G401.6 (cell line): ENCODE results near the gene USP20.

Experiments used
- FAIRE-seq: peaks from 2 replicates; lab custom pipeline; 2012; peaks lifted over from hg19 to GRCh38; lab: Jason Lieb, UNC

The USP20 gene

GRCh38 chr9:129875687-129876395 lies 40.6 kb downstream of the USP20 start:
- FAIRE-seq, result no peak

GRCh38 chr9:129876815-129877214 lies 41.6 kb downstream of the USP20 start:
- FAIRE-seq, result no peak

DNA sequence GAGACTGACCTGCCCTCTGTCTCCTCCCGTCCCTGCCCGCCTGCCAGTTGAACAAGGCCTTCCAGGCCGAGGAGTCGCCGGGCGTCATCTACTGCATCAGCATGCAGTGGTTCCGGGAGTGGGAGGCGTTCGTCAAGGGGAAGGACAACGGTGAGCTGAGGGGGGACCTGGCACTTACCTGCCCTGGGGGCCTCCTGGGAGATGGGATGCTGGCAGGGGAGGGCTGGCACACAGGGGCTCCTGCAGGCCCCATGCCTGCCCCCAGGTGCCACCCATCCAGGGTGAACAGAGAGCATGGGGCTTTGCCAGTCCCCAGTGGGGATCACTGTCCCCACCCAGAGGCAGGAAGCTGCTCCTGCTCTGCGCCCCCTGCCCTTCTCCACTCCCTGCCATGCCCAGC lies 43.0 kb downstream of the USP20 start:
- no peak for FAIRE-seq

DNA sequence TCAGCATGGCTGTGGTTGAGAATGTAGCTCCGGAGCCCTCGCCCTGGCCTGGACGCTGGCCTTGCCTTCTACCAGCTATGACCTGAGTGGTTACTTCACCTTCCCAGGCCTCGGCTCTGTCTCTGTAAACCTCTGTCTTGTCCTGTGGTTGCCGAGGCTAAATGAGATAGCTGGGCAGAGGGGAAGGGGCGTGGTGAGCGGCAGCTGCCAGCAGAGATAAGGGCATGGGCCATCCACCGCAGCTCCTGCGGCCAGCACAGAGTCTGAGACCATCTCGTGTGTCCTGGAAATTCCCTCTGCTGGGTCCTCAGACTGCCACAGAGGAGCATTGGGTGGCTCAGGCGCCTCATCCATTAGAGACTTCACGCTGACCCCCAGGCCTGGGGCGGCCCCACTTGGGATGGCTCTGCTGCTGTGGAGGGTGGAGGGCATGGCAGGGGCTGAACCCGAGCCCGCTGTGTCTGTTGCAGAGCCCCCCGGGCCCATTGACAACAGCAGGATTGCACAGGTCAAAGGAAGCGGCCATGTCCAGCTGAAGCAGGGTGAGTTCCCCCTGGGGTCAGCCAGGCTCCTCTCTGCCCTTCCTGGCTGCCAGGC lies 43.9 kb downstream of the USP20 start:
- no peak for FAIRE-seq

DNA sequence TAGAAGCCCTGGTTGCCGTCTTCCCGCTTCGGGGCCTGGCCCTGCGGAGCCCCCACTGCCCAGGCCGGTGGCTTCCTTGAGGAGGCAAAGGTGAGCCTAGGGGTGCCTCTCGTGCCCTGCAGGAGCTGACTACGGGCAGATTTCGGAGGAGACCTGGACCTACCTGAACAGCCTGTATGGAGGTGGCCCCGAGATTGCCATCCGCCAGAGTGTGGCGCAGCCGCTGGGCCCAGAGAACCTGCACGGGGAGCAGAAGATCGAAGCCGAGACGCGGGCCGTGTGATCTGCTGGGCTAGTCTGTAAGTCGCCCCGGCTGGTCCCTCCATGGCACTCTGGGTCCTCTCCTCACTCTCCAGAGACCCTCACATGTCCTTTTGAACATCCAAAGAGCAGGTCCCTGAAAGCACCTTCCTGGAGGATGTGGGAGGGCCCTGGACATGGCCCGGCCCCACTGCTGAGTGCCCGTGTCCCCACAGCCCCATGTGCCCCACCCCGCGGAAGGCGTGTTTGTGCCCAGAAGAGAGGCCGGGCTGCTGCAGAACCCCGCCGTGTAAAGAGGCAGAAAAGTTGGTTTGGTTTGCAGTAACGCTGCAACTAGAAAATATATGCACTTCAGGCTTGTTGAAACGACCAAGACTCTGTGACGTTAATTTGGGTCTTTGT lies 44.9 kb downstream of the USP20 start:
- no peak for FAIRE-seq

DNA sequence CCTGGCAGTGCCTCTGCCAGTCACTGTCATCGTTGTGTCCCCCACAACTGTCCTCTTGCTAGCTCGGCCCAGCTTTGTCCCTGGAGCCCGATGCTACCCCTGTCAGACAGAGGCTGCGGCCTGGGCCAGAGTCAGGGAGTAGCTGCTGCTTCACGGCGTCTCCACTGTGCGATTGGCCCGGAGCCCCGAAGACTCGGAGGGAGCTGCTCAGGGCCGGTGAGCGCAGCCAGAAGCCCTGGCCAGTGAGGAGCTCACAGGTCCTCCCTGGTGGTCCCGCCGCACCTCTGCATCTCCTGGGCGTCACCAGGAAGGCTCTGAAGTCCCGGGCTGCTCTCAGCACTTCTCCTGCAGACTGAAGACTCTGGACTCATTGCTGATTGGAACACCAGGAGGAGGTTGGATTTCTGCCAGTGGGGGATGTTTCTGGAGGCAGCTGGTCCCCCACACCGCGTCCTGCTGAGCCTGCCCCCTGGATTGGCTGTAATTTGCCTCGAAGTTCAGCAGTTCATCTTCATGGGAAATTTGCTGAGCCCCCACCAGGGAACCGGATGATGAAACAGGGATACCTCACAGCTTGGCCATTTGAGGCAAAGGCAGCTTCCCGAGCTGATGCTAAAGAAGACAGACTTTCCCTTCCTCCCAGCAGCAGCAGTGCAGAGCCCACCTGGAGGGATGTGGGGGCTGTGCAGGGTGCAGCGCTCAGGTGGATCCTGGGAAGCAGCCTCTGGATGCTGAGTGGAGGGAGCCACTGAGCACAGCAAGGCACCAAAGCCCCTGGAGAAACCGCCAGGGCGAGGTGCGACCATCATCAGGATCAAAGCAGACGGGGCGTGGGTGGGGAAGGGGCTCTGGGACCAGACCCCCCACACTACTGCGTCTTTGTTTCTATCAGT lies 45.6 kb downstream of the USP20 start:
- no peak for FAIRE-seq

- no peak for FAIRE-seq
These were observed 46.5 kb downstream of the USP20 start for GRCh38 chr9:129881547-129882324.

DNA sequence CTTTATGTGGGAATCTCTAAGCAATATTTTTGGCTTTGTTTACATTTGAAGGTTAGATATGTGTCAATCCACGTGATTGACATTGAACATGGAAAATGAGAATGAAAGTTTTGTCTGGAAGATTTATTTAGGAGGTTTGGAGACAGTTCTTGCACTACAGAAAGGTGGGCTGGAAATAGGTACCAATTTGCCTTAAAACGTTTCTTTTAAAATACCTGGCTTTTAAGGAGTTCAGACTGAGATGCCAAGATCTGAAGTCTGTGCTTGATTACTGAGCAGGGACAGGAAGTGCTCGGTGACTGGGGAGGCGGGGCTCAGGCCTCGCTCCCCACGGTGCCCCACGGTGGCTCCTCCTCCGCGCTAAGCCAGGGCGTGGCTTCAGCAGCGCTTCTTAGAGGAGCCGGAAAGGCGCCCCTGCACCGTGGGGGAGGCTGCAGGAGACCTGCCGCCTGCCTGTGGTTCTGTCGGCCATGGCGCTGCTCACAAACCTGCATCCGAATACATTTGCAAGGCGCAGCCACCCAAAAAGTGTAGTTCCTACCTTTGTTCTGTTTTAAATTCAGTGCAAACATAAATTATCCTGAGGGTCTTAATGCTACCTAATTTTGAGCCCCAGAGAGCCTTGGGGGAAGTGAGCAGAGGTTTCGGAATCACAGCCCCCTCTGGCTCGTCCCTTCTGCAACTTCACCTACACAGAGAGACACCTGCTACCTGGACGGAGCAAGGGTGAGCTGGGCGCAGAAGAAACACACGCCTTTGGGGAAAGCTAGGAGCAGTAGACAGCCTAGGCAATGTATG lies 49.2 kb downstream of the USP20 start:
- no peak for FAIRE-seq

GRCh38 chr9:129885018-129885669 lies 49.9 kb downstream of the USP20 start:
- FAIRE-seq, result no peak

- no peak for FAIRE-seq
These were observed 50.4 kb downstream of the USP20 start for GRCh38 chr9:129885670-129886106.

- no peak for FAIRE-seq
These were observed 51.2 kb downstream of the USP20 start for GRCh38 chr9:129886226-129887174.

- no peak for FAIRE-seq
These were observed 52.4 kb downstream of the USP20 start for GRCh38 chr9:129887334-129888292.

DNA sequence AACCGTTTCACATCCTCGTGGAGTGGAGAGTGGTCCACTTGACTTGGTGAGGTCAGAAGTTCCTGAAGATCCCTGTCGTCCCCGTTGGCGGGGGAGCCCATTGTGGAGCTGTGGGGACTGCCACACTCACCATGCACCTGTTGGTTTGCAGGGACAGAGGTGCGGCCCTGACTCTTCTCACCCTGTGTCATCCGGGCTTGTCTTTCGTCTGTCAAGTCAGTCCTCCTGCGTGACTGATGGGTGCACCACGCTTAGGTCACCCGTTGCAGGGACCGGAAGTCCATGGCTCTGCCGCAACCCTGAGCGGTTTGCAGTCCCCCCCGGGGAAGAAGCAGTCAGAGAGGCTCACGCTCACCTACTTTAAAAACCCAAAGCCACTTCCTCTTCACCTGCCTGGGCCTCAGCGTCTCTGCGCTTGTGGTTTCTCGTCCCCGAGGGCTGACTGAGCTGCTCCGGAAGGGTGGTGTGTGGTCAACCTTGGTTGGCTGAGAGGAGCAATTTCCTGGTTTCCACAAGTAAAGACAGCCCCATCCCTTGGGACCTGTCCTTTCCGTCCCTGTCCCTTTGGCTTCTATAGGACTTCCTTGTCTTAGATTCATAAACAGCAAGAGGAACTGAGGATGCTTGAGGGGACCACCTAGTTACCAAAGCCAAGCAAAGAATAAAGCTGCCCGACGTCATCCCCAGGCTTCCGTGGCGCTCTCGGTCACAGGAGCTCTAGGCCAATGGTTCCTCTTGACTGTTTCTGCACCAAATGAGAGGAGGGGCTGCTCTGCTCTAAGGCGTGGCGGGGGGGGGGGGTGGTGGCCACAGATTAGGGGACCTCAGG lies 53.2 kb downstream of the USP20 start:
- no peak for FAIRE-seq

DNA sequence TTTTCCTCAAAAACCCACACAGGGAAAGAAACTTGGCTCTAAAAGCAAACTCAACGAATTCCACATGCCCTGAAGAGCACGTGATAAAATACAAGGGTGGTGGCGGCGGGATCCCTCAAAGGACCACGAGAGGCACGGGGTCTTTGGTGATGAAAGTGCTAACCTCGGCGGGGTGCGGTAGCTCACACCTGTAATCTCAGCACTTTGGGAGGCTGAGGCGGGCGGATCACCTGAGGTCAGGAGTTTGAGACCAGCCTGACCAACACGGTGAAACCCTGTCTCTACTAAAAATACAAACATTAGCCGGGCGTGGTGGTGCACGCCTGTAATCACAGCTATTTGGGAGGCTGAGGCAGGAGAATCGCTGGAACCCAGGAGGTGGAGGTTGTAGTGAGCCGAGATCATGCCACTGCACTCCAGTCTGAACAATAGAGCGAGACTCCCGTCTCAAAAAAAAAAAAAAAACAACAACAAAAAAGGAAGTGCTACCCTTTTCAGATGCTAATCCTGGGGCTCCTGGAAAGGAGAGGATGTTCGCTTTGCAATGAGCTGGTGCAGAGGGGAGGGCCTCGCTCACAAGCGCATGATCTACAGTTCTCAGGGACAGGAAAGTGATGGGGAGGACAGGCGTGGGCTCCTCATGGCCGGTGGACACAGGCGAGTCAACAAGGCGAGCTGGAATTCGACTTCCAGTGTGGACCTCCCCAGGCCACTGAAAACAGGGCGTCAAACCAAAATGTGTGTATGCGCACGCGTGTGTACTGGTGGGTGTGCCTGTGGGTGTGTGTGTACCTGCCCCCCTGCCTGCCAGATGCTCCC lies 54.1 kb downstream of the USP20 start:
- no peak for FAIRE-seq

- no peak for FAIRE-seq
These were observed 54.9 kb downstream of the USP20 start for GRCh38 chr9:129889941-129890717.
